GM23338 (cell line): ENCODE results near the gene IFRD1.
A peak's percentile ranks its signal among the peaks of the same experiment; 100 is the strongest.

Experiments
- EZH2 ChIP-seq: fragments of 200-600 bp; sonication (generic); IDR thresholded peaks from one replicate; pipeline ENCODE4 v1.8.0; 2017; ENCODE audit warnings: antibody characterized with exemption, mild to moderate bottlenecking, low read depth; ENCODE audit not compliant: unreplicated experiment
- EZH2phosphoT487 ChIP-seq: fragments of 200-600 bp; sonication (generic); IDR thresholded peaks from one replicate; pipeline ENCODE4 v1.8.1; 2018; ENCODE audit warnings: antibody characterized with exemption; ENCODE audit not compliant: unreplicated experiment
- JUNB ChIP-seq: IDR thresholded peaks from one replicate; pipeline ENCODE4 v1.6.1; 2016; ENCODE audit warnings: antibody characterized with exemption; ENCODE audit not compliant: unreplicated experiment
- POLR2AphosphoS5 ChIP-seq: IDR thresholded peaks from 2 replicates; pipeline ENCODE4 v1.6.1; 2016; ENCODE audit warnings: antibody characterized with exemption, low read depth
- TF ChIP-seq, protein P1 (sequence below), 2 experiments: fragments of 200-600 bp in 1 of 2; sonication (generic) in 1 of 2; conservative IDR thresholded peaks; 2 replicates each; pipeline versions ENCODE4 v1.5.1 to v1.6.1; 2016 to 2017; ENCODE audit warnings: antibody characterized with exemption in 2 of 2, low read depth in 2 of 2, mild to moderate bottlenecking in 2 of 2, moderate library complexity in 1 of 2
- TF ChIP-seq, protein P2 (sequence below): IDR thresholded peaks from one replicate; pipeline ENCODE4 v1.6.1; 2018; ENCODE audit warnings: antibody characterized with exemption; ENCODE audit not compliant: unreplicated experiment

DNA sequence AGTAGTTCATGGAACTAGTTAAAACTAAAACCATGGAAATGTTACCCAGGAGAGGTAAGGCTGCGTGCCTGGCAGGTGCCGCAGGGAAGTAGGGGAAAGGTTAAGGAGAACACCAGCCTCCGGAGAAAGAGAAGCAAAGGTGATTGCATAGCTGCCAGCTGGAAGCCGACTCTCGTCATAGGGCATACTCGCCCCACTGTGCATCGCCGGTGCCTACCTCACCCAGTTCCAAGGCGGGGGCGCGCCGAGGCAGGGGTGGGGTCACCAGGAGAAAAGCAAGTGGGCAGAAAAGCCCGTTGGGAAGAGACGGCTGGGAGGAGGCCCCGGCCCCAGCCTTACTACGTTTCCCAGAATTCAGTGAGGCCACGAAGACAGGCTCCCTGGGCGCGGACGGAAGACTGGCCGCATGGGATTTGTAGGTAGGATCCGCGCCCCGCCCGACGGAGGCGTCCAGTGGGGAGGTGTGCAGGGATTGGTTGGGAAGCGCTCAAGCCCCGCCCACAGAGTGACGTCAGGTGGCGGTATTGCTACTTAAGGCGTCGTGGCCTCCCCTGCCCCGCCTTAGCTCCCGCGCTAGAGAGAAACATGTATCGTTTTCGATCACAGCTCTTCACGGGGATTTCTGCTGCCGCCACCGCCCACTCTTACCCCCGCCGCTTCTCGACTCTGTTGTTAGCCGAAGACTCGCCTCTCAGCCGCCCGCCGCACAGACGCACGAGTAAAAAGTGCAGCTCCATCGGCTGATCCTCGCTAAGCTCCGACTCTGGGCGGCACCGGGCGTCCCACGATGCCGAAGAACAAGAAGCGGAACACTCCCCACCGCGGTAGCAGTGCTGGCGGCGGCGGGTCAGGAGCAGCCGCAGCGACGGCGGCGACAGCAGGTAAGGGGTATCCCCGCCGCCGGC lies at the start of gene IFRD1:
- TF ChIP-seq, protein P1, sequence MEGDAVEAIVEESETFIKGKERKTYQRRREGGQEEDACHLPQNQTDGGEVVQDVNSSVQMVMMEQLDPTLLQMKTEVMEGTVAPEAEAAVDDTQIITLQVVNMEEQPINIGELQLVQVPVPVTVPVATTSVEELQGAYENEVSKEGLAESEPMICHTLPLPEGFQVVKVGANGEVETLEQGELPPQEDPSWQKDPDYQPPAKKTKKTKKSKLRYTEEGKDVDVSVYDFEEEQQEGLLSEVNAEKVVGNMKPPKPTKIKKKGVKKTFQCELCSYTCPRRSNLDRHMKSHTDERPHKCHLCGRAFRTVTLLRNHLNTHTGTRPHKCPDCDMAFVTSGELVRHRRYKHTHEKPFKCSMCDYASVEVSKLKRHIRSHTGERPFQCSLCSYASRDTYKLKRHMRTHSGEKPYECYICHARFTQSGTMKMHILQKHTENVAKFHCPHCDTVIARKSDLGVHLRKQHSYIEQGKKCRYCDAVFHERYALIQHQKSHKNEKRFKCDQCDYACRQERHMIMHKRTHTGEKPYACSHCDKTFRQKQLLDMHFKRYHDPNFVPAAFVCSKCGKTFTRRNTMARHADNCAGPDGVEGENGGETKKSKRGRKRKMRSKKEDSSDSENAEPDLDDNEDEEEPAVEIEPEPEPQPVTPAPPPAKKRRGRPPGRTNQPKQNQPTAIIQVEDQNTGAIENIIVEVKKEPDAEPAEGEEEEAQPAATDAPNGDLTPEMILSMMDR (conservative IDR thresholded peaks at IDR 0.05; ENCODE audit: low read depth in 2 of 2): no peak
- no peak for TF ChIP-seq EZH2phosphoT487
- peak; percentile 99 for TF ChIP-seq POLR2AphosphoS5
- TF ChIP-seq, protein P2, sequence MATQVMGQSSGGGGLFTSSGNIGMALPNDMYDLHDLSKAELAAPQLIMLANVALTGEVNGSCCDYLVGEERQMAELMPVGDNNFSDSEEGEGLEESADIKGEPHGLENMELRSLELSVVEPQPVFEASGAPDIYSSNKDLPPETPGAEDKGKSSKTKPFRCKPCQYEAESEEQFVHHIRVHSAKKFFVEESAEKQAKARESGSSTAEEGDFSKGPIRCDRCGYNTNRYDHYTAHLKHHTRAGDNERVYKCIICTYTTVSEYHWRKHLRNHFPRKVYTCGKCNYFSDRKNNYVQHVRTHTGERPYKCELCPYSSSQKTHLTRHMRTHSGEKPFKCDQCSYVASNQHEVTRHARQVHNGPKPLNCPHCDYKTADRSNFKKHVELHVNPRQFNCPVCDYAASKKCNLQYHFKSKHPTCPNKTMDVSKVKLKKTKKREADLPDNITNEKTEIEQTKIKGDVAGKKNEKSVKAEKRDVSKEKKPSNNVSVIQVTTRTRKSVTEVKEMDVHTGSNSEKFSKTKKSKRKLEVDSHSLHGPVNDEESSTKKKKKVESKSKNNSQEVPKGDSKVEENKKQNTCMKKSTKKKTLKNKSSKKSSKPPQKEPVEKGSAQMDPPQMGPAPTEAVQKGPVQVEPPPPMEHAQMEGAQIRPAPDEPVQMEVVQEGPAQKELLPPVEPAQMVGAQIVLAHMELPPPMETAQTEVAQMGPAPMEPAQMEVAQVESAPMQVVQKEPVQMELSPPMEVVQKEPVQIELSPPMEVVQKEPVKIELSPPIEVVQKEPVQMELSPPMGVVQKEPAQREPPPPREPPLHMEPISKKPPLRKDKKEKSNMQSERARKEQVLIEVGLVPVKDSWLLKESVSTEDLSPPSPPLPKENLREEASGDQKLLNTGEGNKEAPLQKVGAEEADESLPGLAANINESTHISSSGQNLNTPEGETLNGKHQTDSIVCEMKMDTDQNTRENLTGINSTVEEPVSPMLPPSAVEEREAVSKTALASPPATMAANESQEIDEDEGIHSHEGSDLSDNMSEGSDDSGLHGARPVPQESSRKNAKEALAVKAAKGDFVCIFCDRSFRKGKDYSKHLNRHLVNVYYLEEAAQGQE: no peak
- no peak for TF ChIP-seq JUNB
- TF ChIP-seq EZH2: no peak
